HG02798 (cell line): ENCODE data around the gene PIK3AP1.
"Not testable (repeated sequence)": the region's sequence is repeated elsewhere in the genome, so short reads cannot be mapped to it uniquely, and the experiment has no call there.

Experiments used
- ATAC-seq: cut with Tn5 transposase; IDR thresholded peaks from one replicate; pipeline ENCODE4 v1.9.1; 2021; ENCODE audit warnings: mild to moderate bottlenecking; ENCODE audit not compliant: unreplicated experiment, poor library complexity

Gene PIK3AP1

GRCh38 chr10:96548589-96548988 lies 171.7 kb downstream of the PIK3AP1 start:
- no peak for ATAC-seq

GRCh38 chr10:96545558-96545957 lies 174.8 kb downstream of the PIK3AP1 start:
- ATAC-seq, result not testable (repeated sequence)
